HUES64 (cell line): ENCODE measurements around the gene APOL1.

Experiments
- H3K27ac ChIP-seq: 2 replicates; pipeline ENCODE4 v1.7.0; 2013; ENCODE audit warnings: low read depth, low read length, inconsistent platforms
- H3K27me3 ChIP-seq: 2 replicates; pipeline ENCODE4 v1.6.1; 2013; ENCODE audit warnings: mild to moderate bottlenecking, low read length; ENCODE audit not compliant: insufficient read depth
- H3K36me3 ChIP-seq: 2 replicates; pipeline ENCODE4 v1.6.1; 2013; ENCODE audit warnings: mild to moderate bottlenecking, low read length; ENCODE audit not compliant: insufficient read depth
- H3K4me1 ChIP-seq: 2 replicates; pipeline ENCODE4 v1.6.1; 2013; ENCODE audit warnings: mild to moderate bottlenecking, low read length, moderate library complexity; ENCODE audit not compliant: insufficient read depth
- H3K4me3 ChIP-seq: 2 replicates; pipeline ENCODE4 v1.5.1; 2013; ENCODE audit warnings: mild to moderate bottlenecking, low read length, moderate library complexity
- H3K9ac ChIP-seq: 2 replicates; pipeline ENCODE4 v1.6.1; 2013; ENCODE audit warnings: mild to moderate bottlenecking, low read depth, low read length
- H3K9me3 ChIP-seq: 2 replicates; pipeline ENCODE4 v1.6.1; 2013; ENCODE audit warnings: low read depth, low read length; ENCODE audit not compliant: insufficient read depth
- WGBS: fragments of 150-250, 120-280 bp; methylation state at CpG from one replicate; pipeline ENCODE4 v1.1.7; 2013; ENCODE audit warnings: missing lambda C conversion rate; 5-methylcytosine and 5-hydroxymethylcytosine counted together

The APOL1 gene

GRCh38 chr22:36279219-36279666 lies 26.3 kb downstream of the APOL1 start:
- 95% methylated on average over 8 of the region's 8 CpGs for WGBS
- no peak overlapping the region for H3K27ac ChIP-seq
- no peaks in the 10 kb centered on the region for H3K9me3 ChIP-seq
- no peaks in the 10 kb centered on the region for H3K4me1 ChIP-seq
- no peak overlapping the region for H3K9ac ChIP-seq
- no peaks in the 10 kb centered on the region for H3K27me3 ChIP-seq
- H3K36me3 ChIP-seq, result peaks cover 38% of the 10 kb centered on the region
- no peak overlapping the region for H3K4me3 ChIP-seq

GRCh38 chr22:36280379-36280778 lies 27.4 kb downstream of the APOL1 start:
- Histone ChIP-seq H3K27ac (no peak overlapping the region), H3K27me3 (no peaks in the 10 kb centered on the region), H3K4me3 (no peak overlapping the region), H3K9me3 (no peaks in the 10 kb centered on the region), H3K36me3 (peaks cover 49% of the 10 kb centered on the region), H3K9ac (no peak overlapping the region), H3K4me1 (no peaks in the 10 kb centered on the region)
- 93% methylated on average over 8 of the region's 8 CpGs for WGBS

GRCh38 chr22:36281781-36282327 lies 28.9 kb downstream of the APOL1 start:
- H3K4me3 ChIP-seq, result no peak overlapping the region
- 93% methylated on average over 13 of the region's 14 CpGs for WGBS
- no peaks in the 10 kb centered on the region for H3K4me1 ChIP-seq
- H3K36me3 ChIP-seq, result peaks cover 63% of the 10 kb centered on the region
- no peaks in the 10 kb centered on the region for H3K9me3 ChIP-seq
- H3K9ac ChIP-seq, result no peak overlapping the region
- no peak overlapping the region for H3K27ac ChIP-seq
- H3K27me3 ChIP-seq, result no peaks in the 10 kb centered on the region

- H3K9me3 ChIP-seq, result no peaks in the 10 kb centered on the region
- H3K4me3 ChIP-seq, result no peak overlapping the region
- H3K9ac ChIP-seq, result no peak overlapping the region
- no peaks in the 10 kb centered on the region for H3K4me1 ChIP-seq
- H3K36me3 ChIP-seq, result peaks cover 67% of the 10 kb centered on the region
- H3K27me3 ChIP-seq, result no peaks in the 10 kb centered on the region
- no peak overlapping the region for H3K27ac ChIP-seq
- WGBS, result 95% methylated on average over 24 of the region's 24 CpGs
Measured at GRCh38 chr22:36282328-36282831, 29.4 kb downstream of the APOL1 start.

GRCh38 chr22:36284171-36284571 lies 31.2 kb downstream of the APOL1 start:
- WGBS, result 97% methylated on average over 24 of the region's 24 CpGs
- H3K27me3 ChIP-seq, result no peaks in the 10 kb centered on the region
- H3K27ac ChIP-seq, result no peak overlapping the region
- no peaks in the 10 kb centered on the region for H3K9me3 ChIP-seq
- H3K4me3 ChIP-seq, result no peak overlapping the region
- H3K4me1 ChIP-seq, result no peaks in the 10 kb centered on the region
- no peak overlapping the region for H3K9ac ChIP-seq
- H3K36me3 ChIP-seq, result peaks cover 84% of the 10 kb centered on the region

- no peak overlapping the region for H3K4me3 ChIP-seq
- no peaks in the 10 kb centered on the region for H3K9me3 ChIP-seq
- H3K4me1 ChIP-seq, result no peaks in the 10 kb centered on the region
- H3K27me3 ChIP-seq, result no peaks in the 10 kb centered on the region
- H3K36me3 ChIP-seq, result peaks cover 93% of the 10 kb centered on the region
- no peak overlapping the region for H3K27ac ChIP-seq
- WGBS, result 96% methylated on average over 12 of the region's 12 CpGs
- no peak overlapping the region for H3K9ac ChIP-seq
Measured at GRCh38 chr22:36285017-36285416, 32.1 kb downstream of the APOL1 start.

GRCh38 chr22:36285545-36285944 lies 32.6 kb downstream of the APOL1 start:
- H3K27me3 ChIP-seq, result no peaks in the 10 kb centered on the region
- no peak overlapping the region for H3K27ac ChIP-seq
- WGBS, result 96% methylated on average over 21 of the region's 21 CpGs
- H3K9me3 ChIP-seq, result no peaks in the 10 kb centered on the region
- H3K9ac ChIP-seq, result no peak overlapping the region
- no peaks in the 10 kb centered on the region for H3K4me1 ChIP-seq
- no peak overlapping the region for H3K4me3 ChIP-seq
- H3K36me3 ChIP-seq, result peaks cover 91% of the 10 kb centered on the region

GRCh38 chr22:36286096-36286957 lies 33.4 kb downstream of the APOL1 start:
- H3K27ac ChIP-seq, result peak overlapping the region; percentile 33
- no peaks in the 10 kb centered on the region for H3K27me3 ChIP-seq
- no peak overlapping the region for H3K4me3 ChIP-seq
- no peaks in the 10 kb centered on the region for H3K9me3 ChIP-seq
- no peak overlapping the region for H3K9ac ChIP-seq
- no peaks in the 10 kb centered on the region for H3K4me1 ChIP-seq
- 75% methylated on average over 28 of the region's 28 CpGs for WGBS
- H3K36me3 ChIP-seq, result peaks cover 85% of the 10 kb centered on the region

GRCh38 chr22:36287881-36288515 lies 35.1 kb downstream of the APOL1 start:
- peaks cover 84% of the 10 kb centered on the region for H3K36me3 ChIP-seq
- H3K4me3 ChIP-seq, result no peak overlapping the region
- H3K4me1 ChIP-seq, result no peaks in the 10 kb centered on the region
- H3K9ac ChIP-seq, result no peak overlapping the region
- no peaks in the 10 kb centered on the region for H3K27me3 ChIP-seq
- H3K9me3 ChIP-seq, result 0 out of 2 replicates have a peak, but pooled peaks cover 6% of the 10 kb centered on the region
- H3K27ac ChIP-seq, result no peak overlapping the region
- WGBS, result 97% methylated on average over 20 of the region's 20 CpGs

GRCh38 chr22:36288571-36289405 lies 35.9 kb downstream of the APOL1 start:
- no peak overlapping the region for H3K4me3 ChIP-seq
- peaks cover 84% of the 10 kb centered on the region for H3K36me3 ChIP-seq
- H3K27me3 ChIP-seq, result no peaks in the 10 kb centered on the region
- no peak overlapping the region for H3K9ac ChIP-seq
- H3K4me1 ChIP-seq, result no peaks in the 10 kb centered on the region
- H3K27ac ChIP-seq, result no peak overlapping the region
- 0 out of 2 replicates have a peak, but pooled peaks cover 6% of the 10 kb centered on the region for H3K9me3 ChIP-seq
- WGBS, result 96% methylated on average over 33 of the region's 33 CpGs
